Nephron (organoid): ENCODE results near the gene CAPN11.

ENCODE experiments used
- H3K27ac Mint-ChIP-seq, 3 experiments: 2 replicates each; pipeline ENCODE4 v1.8.0; 2020; ENCODE audit warnings: mixed read lengths in 3 of 3, mild to moderate bottlenecking in 2 of 3, moderate library complexity in 1 of 3
- H3K27me3 Mint-ChIP-seq: 2 replicates; pipeline ENCODE4 v1.8.0; 2021; ENCODE audit warnings: low read depth, mild to moderate bottlenecking, moderate library complexity, mixed read lengths
- H3K36me3 Mint-ChIP-seq: 2 replicates; pipeline ENCODE4 v1.8.0; 2020; ENCODE audit warnings: low read depth, mixed read lengths
- H3K4me1 Mint-ChIP-seq: 2 replicates; pipeline ENCODE4 v1.8.0; 2020; ENCODE audit warnings: mixed read lengths
- H3K4me3 Mint-ChIP-seq, 3 experiments: 2 replicates each; pipeline ENCODE4 v1.8.0; 2020; ENCODE audit warnings: mild to moderate bottlenecking in 3 of 3, mixed read lengths in 3 of 3, moderate library complexity in 2 of 3
- H3K9me3 Mint-ChIP-seq: 2 replicates; pipeline ENCODE4 v1.8.0; 2020; ENCODE audit warnings: mixed read lengths
- CTCF ChIP-seq, 3 experiments: fragments of 200-600 bp; sonication (generic); IDR thresholded peaks; one replicate each; pipeline ENCODE4 v1.5.0; 2021; ENCODE audit warnings: antibody characterized with exemption in 3 of 3; ENCODE audit not compliant: unreplicated experiment in 3 of 3

CAPN11 gene

GRCh38 chr6:44158770-44159228 lies at the start of gene CAPN11:
CAPN11 (plus strand) TSS chr6:44158820; CDS start chr6:44158849, 29 bp downstream.
- Mint-ChIP-seq H3K36me3 (no peaks in the 10 kb centered on the region), H3K4me3 (no peak within 1 kb of the TSS), H3K27me3 (no peaks in the 10 kb centered on the region), H3K4me1 (peaks cover 9% of the 10 kb centered on the region), H3K9me3 (no peaks in the 10 kb centered on the region), H3K27ac (no peak within 1 kb of the TSS)
- no peak for TF ChIP-seq CTCF (IDR thresholded peaks at IDR 0.05; ENCODE audit: unreplicated experiment in 3 of 3)

- no peak for TF ChIP-seq CTCF (IDR thresholded peaks at IDR 0.05; ENCODE audit: unreplicated experiment in 3 of 3)
- no peaks in the 10 kb centered on the region for H3K9me3 Mint-ChIP-seq
- peaks cover 74% of the 10 kb centered on the region for H3K36me3 Mint-ChIP-seq
- no peak overlapping the region for H3K4me3 Mint-ChIP-seq
- peaks cover 8% of the 10 kb centered on the region for H3K4me1 Mint-ChIP-seq
- H3K27ac Mint-ChIP-seq = no peak overlapping the region
- no peaks in the 10 kb centered on the region for H3K27me3 Mint-ChIP-seq
Observed at GRCh38 chr6:44109212-44109611, 49.4 kb upstream of the CAPN11 start.

GRCh38 chr6:44110005-44110676 lies 48.5 kb upstream of the CAPN11 start:
- H3K9me3 Mint-ChIP-seq = no peaks in the 10 kb centered on the region
- peak overlapping the region in 2 of 3 experiments; percentile 25 to 39 for H3K27ac Mint-ChIP-seq
- peaks cover 8% of the 10 kb centered on the region for H3K4me1 Mint-ChIP-seq
- no peak for TF ChIP-seq CTCF (IDR thresholded peaks at IDR 0.05; ENCODE audit: unreplicated experiment in 3 of 3)
- no peak overlapping the region for H3K4me3 Mint-ChIP-seq
- H3K27me3 Mint-ChIP-seq = no peaks in the 10 kb centered on the region
- peaks cover 67% of the 10 kb centered on the region for H3K36me3 Mint-ChIP-seq

- H3K4me3 Mint-ChIP-seq = no peak overlapping the region
Observed at GRCh38 chr6:44110966-44111365, 47.7 kb upstream of the CAPN11 start.

GRCh38 chr6:44111434-44112417 lies 46.9 kb upstream of the CAPN11 start:
- peaks cover 15% of the 10 kb centered on the region for H3K4me1 Mint-ChIP-seq
- no peaks in the 10 kb centered on the region for H3K27me3 Mint-ChIP-seq
- H3K36me3 Mint-ChIP-seq = peaks cover 61% of the 10 kb centered on the region
- no peaks in the 10 kb centered on the region for H3K9me3 Mint-ChIP-seq
- TF ChIP-seq CTCF (IDR thresholded peaks at IDR 0.05; ENCODE audit: unreplicated experiment in 3 of 3) = no peak
- H3K27ac Mint-ChIP-seq = no peak overlapping the region
- no peak overlapping the region for H3K4me3 Mint-ChIP-seq

More at GRCh38 chr6:44110966-44111365, 47.7 kb upstream of the CAPN11 start:
- peaks cover 8% of the 10 kb centered on the region for H3K4me1 Mint-ChIP-seq
- H3K9me3 Mint-ChIP-seq = no peaks in the 10 kb centered on the region
- peaks cover 67% of the 10 kb centered on the region for H3K36me3 Mint-ChIP-seq
- H3K27ac Mint-ChIP-seq = no peak overlapping the region
- TF ChIP-seq CTCF (IDR thresholded peaks at IDR 0.05; ENCODE audit: unreplicated experiment in 3 of 3) = no peak
- H3K27me3 Mint-ChIP-seq = no peaks in the 10 kb centered on the region
